ENCODE results near the gene TAF8. TPM values are rescaled to one million over a fixed set of nuclear protein-coding genes. Genes with fewer than 3 reads are reported as not detected.

TAF8 gene
- total RNA-seq, 2 experiments from 2014 or later, result 52.3 to 53.1 TPM

GRCh38 chr6:42105709-42106108 lies 55.4 kb downstream of the TAF8 start:
- Mint-ChIP-seq H3K4me3 (no peak overlapping the region), H3K27ac (no peak overlapping the region), H3K36me3 (ENCODE audit: low read depth) (no peaks in the 10 kb centered on the region), H3K27me3 (peaks cover 2% of the 10 kb centered on the region), H3K9me3 (ENCODE audit: low read depth) (no peaks in the 10 kb centered on the region), H3K4me1 (peaks cover 15% of the 10 kb centered on the region)
- DNase-seq, result no peak
- intact Hi-C loops (cut with DNase I, micrococcal nuclease), result loop anchor here (2.0 to 5.0 kb wide), 3 partner anchors 62 to 319 kb away; partner anchors contain the start of gene TOMM6 (in 1 of the 2)
- no peak for ATAC-seq
- ChIA-PET CTCF (interaction anchor here (0.6 to 2.5 kb wide), 3 partner anchors 12 to 184 kb away, joined by 3 to 13 read pairs (median 13); no protein-coding TSS in a partner anchor), POLR2A (no interaction called here)

GRCh38 chr6:42106112-42107023 lies 56.0 kb downstream of the TAF8 start:
- H3K27ac Mint-ChIP-seq, result no peak overlapping the region
- no peak for DNase-seq
- peaks cover 2% of the 10 kb centered on the region for H3K27me3 Mint-ChIP-seq
- H3K36me3 Mint-ChIP-seq (ENCODE audit: low read depth), result no peaks in the 10 kb centered on the region
- ChIA-PET CTCF (interaction anchor here (0.6 to 0.7 kb wide), 2 partner anchors 10 to 184 kb away, joined by 3 to 4 read pairs; no protein-coding TSS in a partner anchor), POLR2A (interaction anchor here (0.6 to 0.7 kb wide), 2 partner anchors 11 kb away, joined by 3 read pairs; no protein-coding TSS in a partner anchor)
- H3K4me3 Mint-ChIP-seq, result no peak overlapping the region
- intact Hi-C loops (cut with DNase I, micrococcal nuclease), result loop anchor here in 1 of 2 experiments (5.0 kb wide), 1 partner anchor 61 kb away; no protein-coding TSS in a partner anchor
- ATAC-seq, result no peak
- no peaks in the 10 kb centered on the region for H3K9me3 Mint-ChIP-seq (ENCODE audit: low read depth)
- peaks cover 10% of the 10 kb centered on the region for H3K4me1 Mint-ChIP-seq

- Mint-ChIP-seq H3K27ac (no peak overlapping the region), H3K4me1 (peaks cover 9% of the 10 kb centered on the region), H3K9me3 (ENCODE audit: low read depth) (no peaks in the 10 kb centered on the region), H3K4me3 (no peak overlapping the region), H3K27me3 (peaks cover 4% of the 10 kb centered on the region), H3K36me3 (ENCODE audit: low read depth) (no peaks in the 10 kb centered on the region)
- no peak for DNase-seq
- intact Hi-C loops (cut with DNase I, micrococcal nuclease), result loop anchor here in 1 of 2 experiments (5.0 kb wide), 1 partner anchor 59 kb away; no protein-coding TSS in a partner anchor
- no peak for ATAC-seq
- ChIA-PET CTCF (interaction anchor here (0.6 kb wide), 1 partner anchor 187 kb away, joined by 3 read pairs; the partner anchor contains the start of genes BYSL and MED20), POLR2A (no interaction called here)
These were observed 57.7 kb downstream of the TAF8 start for GRCh38 chr6:42108071-42108470.

GRCh38 chr6:42110683-42111082 lies 60.4 kb downstream of the TAF8 start:
- intact Hi-C loops (cut with DNase I, micrococcal nuclease), result loop anchor here in 1 of 2 experiments (5.0 kb wide), 1 partner anchor 47 kb away; a partner anchor contains a TSS
- POLR2A ChIA-PET, result no interaction called here
- no peaks in the 10 kb centered on the region for H3K9me3 Mint-ChIP-seq (ENCODE audit: low read depth)
- no peak overlapping the region for H3K27ac Mint-ChIP-seq
- ATAC-seq (no peak), DNase-seq (no peak)
- CTCF ChIA-PET, result no interaction called here
- H3K36me3 Mint-ChIP-seq (ENCODE audit: low read depth), result no peaks in the 10 kb centered on the region
- no peaks in the 10 kb centered on the region for H3K4me1 Mint-ChIP-seq
- peaks cover 4% of the 10 kb centered on the region for H3K27me3 Mint-ChIP-seq
- H3K4me3 Mint-ChIP-seq, result no peak overlapping the region

GRCh38 chr6:42112351-42112750 lies 62.0 kb downstream of the TAF8 start:
- no peak overlapping the region for H3K27ac Mint-ChIP-seq
- H3K27me3 Mint-ChIP-seq, result peaks cover 6% of the 10 kb centered on the region
- no peak overlapping the region for H3K4me3 Mint-ChIP-seq
- no peaks in the 10 kb centered on the region for H3K36me3 Mint-ChIP-seq (ENCODE audit: low read depth)
- POLR2A ChIA-PET, result no interaction called here
- no peaks in the 10 kb centered on the region for H3K4me1 Mint-ChIP-seq
- DNase-seq, result no peak
- CTCF ChIA-PET, result interaction anchor here (0.9 to 1.1 kb wide), 3 partner anchors 8 to 23 kb away, joined by 3 to 6 read pairs (median 5); no protein-coding TSS in a partner anchor
- no peak for ATAC-seq
- intact Hi-C loops (cut with DNase I, micrococcal nuclease), result loop anchor here in 1 of 2 experiments (5.0 kb wide), 1 partner anchor 45 kb away; a partner anchor contains a TSS
- no peaks in the 10 kb centered on the region for H3K9me3 Mint-ChIP-seq (ENCODE audit: low read depth)

GRCh38 chr6:42113936-42114636 lies 63.8 kb downstream of the TAF8 start:
- ChIA-PET POLR2A (no interaction called here), CTCF (interaction anchor here (0.6 to 1.5 kb wide), 2 partner anchors 9 to 23 kb away, joined by 3 to 4 read pairs; no protein-coding TSS in a partner anchor)
- no peak overlapping the region for H3K4me3 Mint-ChIP-seq
- DNase-seq (no peak), ATAC-seq (peak; percentile 63)
- H3K4me1 Mint-ChIP-seq, result no peaks in the 10 kb centered on the region
- H3K27ac Mint-ChIP-seq, result no peak overlapping the region
- no peaks in the 10 kb centered on the region for H3K36me3 Mint-ChIP-seq (ENCODE audit: low read depth)
- H3K27me3 Mint-ChIP-seq, result peaks cover 6% of the 10 kb centered on the region
- intact Hi-C loops (cut with DNase I, micrococcal nuclease), result loop anchor here in 1 of 2 experiments (5.0 kb wide), 1 partner anchor 43 kb away; a partner anchor contains a TSS
- H3K9me3 Mint-ChIP-seq (ENCODE audit: low read depth), result no peaks in the 10 kb centered on the region

- H3K9me3 Mint-ChIP-seq (ENCODE audit: low read depth), result no peaks in the 10 kb centered on the region
- intact Hi-C loops (cut with DNase I, micrococcal nuclease), result no loop called here
- peaks cover 2% of the 10 kb centered on the region for H3K27me3 Mint-ChIP-seq
- no peak overlapping the region for H3K27ac Mint-ChIP-seq
- no peaks in the 10 kb centered on the region for H3K4me1 Mint-ChIP-seq
- H3K4me3 Mint-ChIP-seq, result no peak overlapping the region
- ChIA-PET POLR2A (interaction anchor here (0.6 kb wide), 1 partner anchor 11 kb away, joined by 3 read pairs; no protein-coding TSS in a partner anchor), CTCF (interaction anchor here (0.6 to 2.7 kb wide), 3 partner anchors 14 to 1491 kb away, joined by 3 to 12 read pairs (median 4); no protein-coding TSS in a partner anchor)
- no peak for ATAC-seq
- no peak for DNase-seq
- no peaks in the 10 kb centered on the region for H3K36me3 Mint-ChIP-seq (ENCODE audit: low read depth)
These were observed 67.5 kb downstream of the TAF8 start for GRCh38 chr6:42117843-42118161.

GRCh38 chr6:42118162-42119001 lies 68.1 kb downstream of the TAF8 start:
- Mint-ChIP-seq H3K27ac (no peak overlapping the region), H3K36me3 (ENCODE audit: low read depth) (no peaks in the 10 kb centered on the region), H3K4me1 (no peaks in the 10 kb centered on the region), H3K27me3 (peaks cover 2% of the 10 kb centered on the region), H3K4me3 (no peak overlapping the region), H3K9me3 (ENCODE audit: low read depth) (no peaks in the 10 kb centered on the region)
- no peak for DNase-seq
- intact Hi-C loops (cut with DNase I, micrococcal nuclease), result no loop called here
- ChIA-PET POLR2A (no interaction called here), CTCF (interaction anchor here (0.6 to 0.7 kb wide), 3 partner anchors 19 to 317 kb away, joined by 3 to 4 read pairs (median 4); no protein-coding TSS in a partner anchor)
- no peak for ATAC-seq

GRCh38 chr6:42120895-42121865 lies 70.9 kb downstream of the TAF8 start:
- ATAC-seq (no peak), DNase-seq (no peak)
- intact Hi-C loops (cut with DNase I, micrococcal nuclease), result no loop called here
- peaks cover 2% of the 10 kb centered on the region for H3K27me3 Mint-ChIP-seq
- POLR2A ChIA-PET, result no interaction called here
- H3K27ac Mint-ChIP-seq, result no peak overlapping the region
- CTCF ChIA-PET, result interaction anchor here (0.5 to 2.2 kb wide), 2 partner anchors 17 to 245 kb away, joined by 3 to 13 read pairs; no protein-coding TSS in a partner anchor
- no peaks in the 10 kb centered on the region for H3K9me3 Mint-ChIP-seq (ENCODE audit: low read depth)
- H3K36me3 Mint-ChIP-seq (ENCODE audit: low read depth), result no peaks in the 10 kb centered on the region
- H3K4me1 Mint-ChIP-seq, result no peaks in the 10 kb centered on the region
- H3K4me3 Mint-ChIP-seq, result no peak overlapping the region

All from activated CD4-positive, alpha-beta T cell treated with anti-CD3 and anti-CD28 coated beads for 36 hours (primary cell).